Activated CD8-positive, alpha-beta memory T cell treated with anti-CD3 and anti-CD28 coated beads for 24 hours (primary cell): Measurements from ENCODE around the gene SPOCK1.

Experiments used
- DNase-seq: peaks from one replicate; pipeline ENCODE4 v3.0.0-alpha.2; 2020

Gene SPOCK1

GRCh38 chr5:137439645-137440044 is 59.5 kb downstream of the SPOCK1 start:
- DNase-seq = no peak

DNA sequence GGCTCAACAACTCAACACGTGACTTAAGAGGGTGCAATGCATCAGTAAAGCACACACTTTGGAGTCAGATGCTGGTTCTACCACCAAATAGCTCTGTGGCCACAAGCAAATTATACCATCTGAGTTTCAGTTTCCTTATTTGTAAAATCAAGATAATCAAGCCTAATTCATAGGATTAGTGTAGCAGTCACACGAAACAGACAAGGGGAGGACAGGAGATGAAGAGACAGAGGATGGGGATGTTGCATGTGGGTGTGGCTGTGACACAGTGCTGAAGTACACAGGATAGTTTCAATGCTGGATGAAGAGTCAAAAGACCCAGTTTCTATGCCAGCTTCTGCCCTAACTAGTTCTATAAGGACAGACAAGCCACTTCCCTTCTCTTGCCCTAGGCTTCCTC is 60.2 kb downstream of the SPOCK1 start:
- DNase-seq = no peak

GRCh38 chr5:137437774-137438173 is 61.4 kb downstream of the SPOCK1 start:
- DNase-seq = no peak

DNA sequence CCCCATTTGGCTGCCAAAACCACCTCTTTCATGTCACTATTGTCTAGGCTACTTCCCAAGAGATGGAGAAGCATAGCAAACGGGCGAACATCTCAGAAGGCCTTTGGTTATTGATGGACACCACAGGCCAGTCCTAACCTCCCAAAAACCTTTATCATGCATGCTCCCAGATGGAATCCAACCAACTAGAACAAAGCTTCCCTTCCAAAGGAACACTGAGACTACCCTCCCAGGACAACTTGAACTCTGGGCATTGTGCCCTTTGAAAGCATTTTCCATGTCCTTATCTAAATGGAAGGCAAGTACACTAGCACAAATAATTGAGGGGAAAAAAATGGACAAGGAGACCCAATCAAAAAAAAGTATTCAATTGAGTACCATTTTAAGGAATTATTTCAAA is 65.6 kb downstream of the SPOCK1 start:
- no peak for DNase-seq

GRCh38 chr5:137432376-137432775 is 66.8 kb downstream of the SPOCK1 start:
- DNase-seq = no peak

DNA sequence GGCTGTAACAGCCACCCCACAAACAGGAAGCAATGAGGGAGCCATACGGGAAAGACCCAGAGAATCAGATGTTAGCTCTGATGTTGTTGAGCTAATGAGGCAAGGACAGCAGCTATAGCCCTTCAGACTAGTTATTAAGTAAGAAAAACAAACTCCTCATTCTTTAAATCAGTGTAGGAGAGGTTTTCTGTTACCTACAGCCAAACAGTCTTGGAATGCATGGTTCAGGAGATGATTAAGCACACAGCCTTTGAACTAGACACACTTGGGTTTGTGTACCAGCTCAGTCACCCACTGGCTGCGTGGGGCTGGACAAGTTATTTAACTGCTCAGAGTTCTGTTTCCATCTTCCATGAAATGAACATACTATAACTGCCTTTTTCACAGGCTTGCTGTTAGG is 68.1 kb downstream of the SPOCK1 start:
- DNase-seq = no peak

- DNase-seq = no peak
These were observed 83.9 kb downstream of the SPOCK1 start for GRCh38 chr5:137415231-137415681.

GRCh38 chr5:137414112-137414755 is 84.9 kb downstream of the SPOCK1 start:
- no peak for DNase-seq

DNA sequence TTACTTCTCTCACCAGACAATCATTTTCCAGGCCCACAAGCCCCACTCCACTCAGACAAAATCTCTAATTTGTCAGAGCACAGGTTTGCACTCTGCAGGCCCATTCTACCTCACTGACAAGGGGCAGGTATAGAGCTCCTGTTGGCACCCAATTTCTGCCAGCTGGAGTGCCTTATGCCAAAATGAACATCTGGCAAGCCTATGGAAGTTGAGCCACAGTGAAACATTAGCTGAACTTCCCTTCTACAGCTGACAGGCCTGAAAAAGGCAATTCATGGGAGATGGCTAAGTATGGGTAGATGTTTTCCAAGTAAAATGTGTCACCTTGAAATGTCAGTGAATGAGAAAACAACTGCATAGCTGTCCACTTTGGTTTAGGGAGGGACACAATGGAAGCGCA is 87.0 kb downstream of the SPOCK1 start:
- DNase-seq = no peak

GRCh38 chr5:137410234-137411010 is 88.7 kb downstream of the SPOCK1 start:
- no peak for DNase-seq

GRCh38 chr5:137409736-137410135 is 89.4 kb downstream of the SPOCK1 start:
- no peak for DNase-seq

DNA sequence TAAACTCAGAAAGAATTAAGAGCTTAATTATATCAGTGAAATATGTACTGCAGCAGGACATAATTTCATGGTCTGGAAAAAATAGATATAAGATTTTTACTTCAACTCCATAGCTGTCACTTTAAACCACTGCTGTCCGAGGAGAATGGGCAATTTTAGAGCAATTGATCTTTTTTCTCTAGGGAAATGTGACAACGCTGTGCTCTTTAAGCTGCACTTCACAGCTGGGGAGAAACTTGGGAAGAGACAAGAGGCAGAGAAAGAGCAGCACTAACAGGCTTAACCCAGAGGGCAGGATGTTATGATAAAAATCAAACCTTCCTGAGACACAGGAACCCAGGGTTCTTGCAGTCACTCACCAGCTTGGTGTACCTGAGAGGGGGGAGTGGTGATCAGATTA is 92.0 kb downstream of the SPOCK1 start:
- no peak for DNase-seq

GRCh38 chr5:137405393-137405792 is 93.7 kb downstream of the SPOCK1 start:
- DNase-seq = no peak

DNA sequence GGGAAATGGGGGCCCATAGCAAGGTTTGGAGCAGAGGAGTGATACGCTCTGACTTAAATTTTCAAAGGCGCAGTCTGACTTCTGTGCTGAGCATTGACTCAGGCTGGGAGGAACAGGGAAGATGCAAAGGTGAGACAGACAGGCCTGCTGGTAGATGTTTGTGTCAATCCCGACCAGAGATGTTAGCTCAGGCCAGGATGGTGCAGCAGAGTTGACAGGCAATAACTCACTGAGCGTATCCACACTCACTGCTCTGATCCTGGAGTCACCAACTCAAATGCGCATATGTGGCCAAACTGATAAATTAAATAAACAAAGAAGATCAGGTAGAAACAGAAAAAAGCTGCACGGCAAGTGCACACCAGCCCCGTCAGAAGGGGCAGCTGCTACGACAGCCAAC is 95.3 kb downstream of the SPOCK1 start:
- no peak for DNase-seq

DNA sequence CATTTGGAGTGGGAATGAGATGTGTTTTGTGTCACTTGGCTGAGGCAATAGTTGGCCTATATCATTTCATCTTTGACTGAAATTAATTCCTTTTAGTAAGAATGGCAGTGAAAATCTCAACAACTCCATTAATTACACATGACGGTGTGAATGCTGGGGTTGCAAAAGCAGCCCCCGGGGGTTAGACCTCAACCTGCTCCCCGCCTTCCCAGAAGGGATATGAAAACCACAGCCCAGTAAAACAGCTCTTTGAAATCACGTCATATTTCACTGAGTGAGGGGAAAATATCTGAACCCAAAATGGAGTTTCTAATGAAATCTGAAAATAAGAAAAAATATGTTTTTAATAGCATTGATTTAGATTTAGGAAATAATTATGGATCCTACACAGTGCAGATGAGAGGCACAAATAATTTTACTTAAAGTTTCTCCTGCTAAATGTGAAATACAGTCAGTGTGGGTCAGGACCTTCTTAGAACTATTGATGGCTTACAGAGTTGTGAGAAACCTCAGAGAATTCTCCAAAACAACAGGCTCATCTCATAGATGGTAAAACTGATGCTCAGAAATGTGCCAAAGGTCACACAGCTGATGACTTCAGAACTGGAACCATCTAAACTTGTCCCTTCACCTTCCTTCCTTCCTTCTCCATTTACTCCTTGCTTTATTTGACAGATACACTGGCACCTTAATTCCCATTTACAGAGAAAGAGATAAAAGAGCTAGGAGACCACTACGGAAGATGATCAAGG is 96.5 kb downstream of the SPOCK1 start:
- DNase-seq = no peak

- DNase-seq = no peak
These were observed 97.2 kb downstream of the SPOCK1 start for GRCh38 chr5:137401946-137402345.

GRCh38 chr5:137400571-137400970 is 98.6 kb downstream of the SPOCK1 start:
- no peak for DNase-seq

GRCh38 chr5:137399911-137400310 is 99.2 kb downstream of the SPOCK1 start:
- DNase-seq = no peak

DNA sequence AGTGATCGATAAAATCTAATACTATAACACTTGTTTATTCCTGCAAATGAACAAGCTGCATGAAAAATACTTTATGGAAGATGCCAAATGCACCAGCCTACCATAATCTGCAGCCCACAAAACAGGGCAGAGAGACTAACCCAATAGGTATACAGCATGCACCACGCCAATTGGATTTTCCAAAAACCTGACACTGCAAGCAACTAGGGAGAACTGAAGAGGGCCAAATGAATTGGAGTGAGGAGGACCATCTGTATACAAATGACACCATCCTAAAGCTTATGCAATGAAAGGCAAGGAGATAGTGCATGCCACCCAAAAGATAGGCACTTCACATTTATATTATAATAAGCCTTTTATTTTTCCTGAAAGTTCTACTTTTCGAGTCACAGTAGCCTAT is 100.4 kb downstream of the SPOCK1 start:
- DNase-seq = no peak

- no peak for DNase-seq
These were observed 101.0 kb downstream of the SPOCK1 start for GRCh38 chr5:137398154-137398553.

- no peak for DNase-seq
These were observed 103.9 kb downstream of the SPOCK1 start for GRCh38 chr5:137395011-137395755.

DNA sequence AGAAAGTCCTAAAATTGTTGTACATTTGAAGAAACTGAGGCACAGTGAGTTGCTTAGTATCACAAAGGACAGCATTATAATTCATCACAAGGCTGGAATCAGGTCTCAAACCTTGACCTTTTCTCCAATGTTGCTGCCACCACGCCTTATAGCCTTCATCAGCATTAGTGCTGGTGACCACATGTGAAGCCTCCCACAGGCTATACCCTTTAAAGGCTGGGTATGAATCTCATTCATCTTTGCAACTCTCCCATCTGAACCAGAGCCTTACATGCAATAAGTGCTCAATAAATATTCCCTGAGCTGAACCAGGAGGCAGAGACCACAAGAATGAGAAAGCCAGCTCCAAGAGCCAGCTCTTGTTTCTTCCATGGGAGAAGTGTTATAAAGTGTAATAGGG is 104.7 kb downstream of the SPOCK1 start:
- DNase-seq = no peak
